Measurements from ENCODE around the gene SPEN.
"Not testable (repeated sequence)": the region's sequence is repeated elsewhere in the genome, so short reads cannot be mapped to it uniquely, and the experiment has no call there.

- not testable (repeated sequence) for TF ChIP-seq CTCF (IDR thresholded peaks at IDR 0.05; ENCODE audit: poor library complexity); EZH2phosphoT487 (IDR thresholded peaks at IDR 0.05; ENCODE audit: low read depth, severe bottlenecking, unreplicated experiment)
Measured at GRCh38 chr1:15827567-15827966, 19.9 kb upstream of the SPEN start.
